Mesendoderm (in vitro differentiated cells): ENCODE measurements around the gene GNAI2.

ENCODE experiments used
- DNase-seq: peaks from one replicate; pipeline ENCODE4 v3.0.0; 2013
- H2AK5ac ChIP-seq: 2 replicates; pipeline ENCODE4 v1.6.1; 2013; ENCODE audit warnings: low read length, inconsistent platforms
- H2BK120ac ChIP-seq: 2 replicates; pipeline ENCODE4 v1.6.1; 2013; ENCODE audit warnings: low read depth, mild to moderate bottlenecking, low read length, moderate library complexity, mixed read lengths
- H2BK15ac ChIP-seq: replicated peaks from 2 replicates; pipeline ENCODE4 v1.6.1; 2013; ENCODE audit warnings: low read depth, mild to moderate bottlenecking, moderate library complexity
- H2BK5ac ChIP-seq: 2 replicates; pipeline ENCODE4 v1.6.1; 2013; ENCODE audit warnings: low read length, inconsistent platforms
- H3K18ac ChIP-seq: 2 replicates; pipeline ENCODE4 v1.6.1; 2013; ENCODE audit warnings: mild to moderate bottlenecking, low read length, mixed read lengths
- H3K23ac ChIP-seq: one replicate; pipeline ENCODE4 v1.6.1; 2013; ENCODE audit warnings: low read length
- H3K27ac ChIP-seq: 2 replicates; pipeline ENCODE4 v1.5.1; 2013; ENCODE audit warnings: low read depth, mild to moderate bottlenecking, inconsistent platforms, low read length, moderate library complexity
- H3K27me3 ChIP-seq: 2 replicates; pipeline ENCODE4 v1.6.1; 2013; ENCODE audit warnings: low read length, control low read depth, mild to moderate bottlenecking, inconsistent platforms; ENCODE audit not compliant: insufficient read depth, poor library complexity
- H3K36me3 ChIP-seq: 2 replicates; pipeline ENCODE4 v1.6.1; 2013; ENCODE audit warnings: low read length, inconsistent platforms; ENCODE audit not compliant: control insufficient read depth, insufficient read depth
- H3K4ac ChIP-seq: one replicate; pipeline ENCODE4 v1.6.1; 2013; ENCODE audit warnings: low read depth, mild to moderate bottlenecking, low read length, moderate library complexity
- H3K4me1 ChIP-seq: 2 replicates; pipeline ENCODE4 v1.6.1; 2013; ENCODE audit warnings: low read depth, low read length, inconsistent platforms; ENCODE audit not compliant: control insufficient read depth
- H3K4me2 ChIP-seq: 2 replicates; pipeline ENCODE4 v1.6.1; 2013; ENCODE audit warnings: low read length
- H3K4me3 ChIP-seq: 2 replicates; pipeline ENCODE4 v1.5.1; 2013; ENCODE audit warnings: mild to moderate bottlenecking, low read length
- H3K56ac ChIP-seq: one replicate; pipeline ENCODE4 v1.6.1; 2013; ENCODE audit warnings: low read length
- H3K79me1 ChIP-seq: 2 replicates; pipeline ENCODE4 v1.6.1; 2013; ENCODE audit warnings: low read length, inconsistent platforms
- H3K79me2 ChIP-seq: 2 replicates; pipeline ENCODE4 v1.6.1; 2013; ENCODE audit warnings: mild to moderate bottlenecking, low read length; ENCODE audit not compliant: control insufficient read depth, insufficient read depth
- H3K9ac ChIP-seq: 2 replicates; pipeline ENCODE4 v1.6.1; 2013; ENCODE audit warnings: low read length, inconsistent platforms
- H4K5ac ChIP-seq: one replicate; pipeline ENCODE4 v1.6.1; 2013; ENCODE audit warnings: low read length
- H4K8ac ChIP-seq: one replicate; pipeline ENCODE4 v1.6.1; 2013; ENCODE audit warnings: low read depth, mild to moderate bottlenecking, control low read depth, low read length, moderate library complexity
- WGBS: extraction: QIAGEN DNeasy Blood & Tissue Kit; methylation state at CpG from one replicate; pipeline ENCODE4 v1.1.7; 2013; ENCODE audit warnings: low lambda C conversion rate, missing lambda C conversion rate; ENCODE audit not compliant: insufficient coverage; ENCODE audit errors: extremely low coverage; 5-methylcytosine and 5-hydroxymethylcytosine counted together

The GNAI2 gene

GRCh38 chr3:50236484-50237132 is 604 bp downstream of the GNAI2 start:
- peaks cover 24% of the 10 kb centered on the region for H3K79me1 ChIP-seq
- peak overlapping the region; percentile 60 for H3K18ac ChIP-seq
- H3K4ac ChIP-seq: peak overlapping the region; percentile 20
- peaks cover 23% of the 10 kb centered on the region for H3K4me1 ChIP-seq
- H3K79me2 ChIP-seq: peaks cover 49% of the 10 kb centered on the region
- no peaks in the 10 kb centered on the region for H3K36me3 ChIP-seq
- H3K9ac ChIP-seq: peak overlapping the region; percentile 98
- H3K27me3 ChIP-seq: no peaks in the 10 kb centered on the region
- peak overlapping the region; percentile 98 for H3K56ac ChIP-seq
- no peak overlapping the region for H2BK120ac ChIP-seq
- H4K8ac ChIP-seq: no peak overlapping the region
- peak overlapping the region; percentile 34 for H2BK5ac ChIP-seq
- no CpG with 5 or more reads among the region's 13 CpGs for WGBS
- DNase-seq: no peak
- H3K23ac ChIP-seq: peak overlapping the region; percentile 71
- H4K5ac ChIP-seq: no peak overlapping the region
- H2AK5ac ChIP-seq: no peak overlapping the region
- no peak overlapping the region for H2BK15ac ChIP-seq
- H3K4me3 ChIP-seq: peak overlapping the region; percentile 96
- peak overlapping the region; percentile 98 for H3K4me2 ChIP-seq
- H3K27ac ChIP-seq: peak overlapping the region; percentile 35

- Histone ChIP-seq H3K4me3 (peak overlapping the region; percentile 96), H3K56ac (peak overlapping the region; percentile 98), H3K4me1 (peaks cover 29% of the 10 kb centered on the region), H3K79me1 (peaks cover 30% of the 10 kb centered on the region), H3K27ac (peak overlapping the region; percentile 60), H3K23ac (peak overlapping the region; percentile 56), H2BK15ac (no peak overlapping the region), H4K5ac (no peak overlapping the region), H2AK5ac (peak overlapping the region; percentile 61), H3K36me3 (no peaks in the 10 kb centered on the region), H3K79me2 (peaks cover 54% of the 10 kb centered on the region), H2BK120ac (peak overlapping the region; percentile 10), H3K9ac (peak overlapping the region; percentile 98), H3K4ac (peak overlapping the region; percentile 57), H3K4me2 (peak overlapping the region; percentile 98), H3K27me3 (no peaks in the 10 kb centered on the region), H4K8ac (no peak overlapping the region), H2BK5ac (peak overlapping the region; percentile 88), H3K18ac (peak overlapping the region; percentile 60)
- peak; percentile 69 for DNase-seq
- no CpG with 5 or more reads among the region's 7 CpGs for WGBS
Observed at GRCh38 chr3:50237133-50237651, 1.2 kb downstream of the GNAI2 start.

- peak; percentile 90 for DNase-seq
Observed at GRCh38 chr3:50237754-50238548, 1.9 kb downstream of the GNAI2 start.

DNA sequence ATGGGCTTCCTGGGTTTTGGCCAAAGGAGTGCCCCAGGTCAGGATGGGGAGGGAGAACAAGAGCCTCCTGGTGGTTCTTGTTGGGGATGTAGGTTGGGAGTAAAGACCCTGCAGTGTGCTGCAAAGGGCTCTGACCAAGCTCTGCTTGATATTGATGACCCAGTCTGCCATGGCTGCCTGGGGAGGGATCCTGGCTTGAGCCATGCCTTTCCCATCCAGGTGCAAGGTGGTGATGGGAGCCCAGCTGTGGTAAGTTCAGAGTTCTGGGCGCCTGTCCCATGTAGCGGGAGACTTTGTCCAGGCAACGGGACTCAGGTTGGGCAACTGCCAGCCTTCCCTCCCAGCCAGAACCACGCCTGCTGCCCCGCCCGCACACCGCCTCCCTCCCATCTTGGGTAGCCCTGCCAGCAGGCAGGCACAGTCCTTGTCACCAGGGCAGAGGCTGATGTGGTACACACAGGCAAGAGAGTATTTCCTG is 2.6 kb downstream of the GNAI2 start:
- Histone ChIP-seq H2BK5ac (no peak overlapping the region), H3K4me1 (peaks cover 39% of the 10 kb centered on the region), H3K4ac (peak overlapping the region; percentile 57), H3K36me3 (no peaks in the 10 kb centered on the region), H3K79me1 (peaks cover 36% of the 10 kb centered on the region), H4K8ac (no peak overlapping the region), H3K56ac (peak overlapping the region; percentile 98), H2AK5ac (no peak overlapping the region), H2BK120ac (no peak overlapping the region), H3K27ac (no peak overlapping the region), H2BK15ac (no peak overlapping the region), H3K79me2 (peaks cover 68% of the 10 kb centered on the region), H3K4me3 (no peak overlapping the region), H3K18ac (peak overlapping the region; percentile 11), H4K5ac (no peak overlapping the region), H3K27me3 (no peaks in the 10 kb centered on the region), H3K23ac (no peak overlapping the region), H3K9ac (peak overlapping the region; percentile 98), H3K4me2 (no peak overlapping the region)
- no CpG with 5 or more reads among the region's 7 CpGs for WGBS
- DNase-seq: peak; percentile 57

More at GRCh38 chr3:50237754-50238548, 1.9 kb downstream of the GNAI2 start:
- Histone ChIP-seq H3K4ac (peak overlapping the region; percentile 57), H3K4me1 (peaks cover 35% of the 10 kb centered on the region), H3K27me3 (no peaks in the 10 kb centered on the region), H2BK15ac (no peak overlapping the region), H3K79me2 (peaks cover 62% of the 10 kb centered on the region), H4K5ac (no peak overlapping the region), H3K18ac (peak overlapping the region; percentile 22), H3K23ac (no peak overlapping the region), H4K8ac (no peak overlapping the region), H2BK5ac (peak overlapping the region; percentile 88), H3K4me2 (peak overlapping the region; percentile 98), H2AK5ac (peak overlapping the region; percentile 61), H3K79me1 (peaks cover 33% of the 10 kb centered on the region), H3K4me3 (peak overlapping the region; percentile 96), H3K27ac (peak overlapping the region; percentile 60), H3K36me3 (no peaks in the 10 kb centered on the region), H3K56ac (peak overlapping the region; percentile 98), H2BK120ac (peak overlapping the region; percentile 10), H3K9ac (peak overlapping the region; percentile 98)
- no CpG with 5 or more reads among the region's 31 CpGs for WGBS

DNA sequence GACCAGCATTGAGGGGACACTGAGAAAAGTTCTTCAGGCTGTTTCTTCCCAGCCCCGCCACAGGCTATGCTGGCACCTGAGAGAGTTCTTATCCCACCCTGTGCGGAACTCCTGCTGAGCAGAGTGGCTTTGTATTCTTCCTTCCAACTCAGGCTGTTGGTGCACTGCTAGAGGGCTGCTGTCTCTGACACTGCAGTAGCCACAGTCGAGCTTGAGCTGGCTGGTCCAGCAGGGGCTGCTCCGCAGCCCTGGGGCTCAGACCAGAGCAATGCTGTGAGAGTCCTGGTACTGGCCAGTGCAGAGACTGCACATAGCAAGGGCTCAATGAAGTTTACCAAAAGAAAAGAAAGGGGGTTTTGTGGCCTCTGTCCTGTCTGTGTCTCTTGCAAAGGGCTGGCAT is 3.6 kb downstream of the GNAI2 start:
- Histone ChIP-seq H2BK5ac (no peak overlapping the region), H3K9ac (peak overlapping the region; percentile 19), H3K56ac (peak overlapping the region; percentile 63), H3K27ac (no peak overlapping the region), H2BK15ac (no peak overlapping the region), H3K4me2 (no peak overlapping the region), H3K4me3 (no peak overlapping the region), H3K27me3 (no peaks in the 10 kb centered on the region), H4K5ac (no peak overlapping the region), H3K4me1 (peaks cover 39% of the 10 kb centered on the region), H3K79me2 (peaks cover 76% of the 10 kb centered on the region), H4K8ac (no peak overlapping the region), H2BK120ac (no peak overlapping the region), H3K18ac (no peak overlapping the region), H3K4ac (no peak overlapping the region), H3K23ac (peak overlapping the region; percentile 35), H2AK5ac (no peak overlapping the region), H3K79me1 (peaks cover 38% of the 10 kb centered on the region), H3K36me3 (no peaks in the 10 kb centered on the region)
- no CpG with 5 or more reads among the region's 4 CpGs for WGBS
- DNase-seq: no peak
